ENCODE measurements around the gene SPATA21. TPM values are rescaled to one million over a fixed set of nuclear protein-coding genes. Genes with fewer than 3 reads are reported as not detected.

Gene SPATA21
- polyA plus RNA-seq, 3 donors, result not detected

DNA sequence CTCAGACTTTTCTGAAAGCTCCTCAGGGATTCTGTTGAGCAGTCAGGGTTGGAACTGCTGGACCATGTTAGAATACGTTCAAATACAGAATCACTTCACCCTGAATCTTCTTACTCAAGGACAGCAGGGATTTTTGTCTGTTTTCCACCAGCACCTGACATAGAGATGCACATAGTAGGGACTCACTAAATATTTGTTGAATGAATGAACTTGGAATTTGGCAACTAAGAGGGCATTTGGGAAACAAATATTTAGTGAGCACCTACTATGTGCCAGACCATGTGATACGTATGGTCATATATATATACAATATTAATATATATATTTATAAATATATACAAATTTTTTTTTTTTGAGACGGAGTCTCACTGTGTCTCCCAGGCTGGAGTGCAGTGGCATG lies 80.4 kb downstream of the SPATA21 start:
- Histone ChIP-seq H3K9ac (ENCODE audit: insufficient read depth, low read length, poor library complexity, severe bottlenecking) (no peak overlapping the region), H3K4me3 (replicated peaks in 1 of 3; ENCODE audit: low read depth in 2 of 3, low read length in 3 of 3) (no peak overlapping the region), H3K27me3 (ENCODE audit: control insufficient read depth in 2 of 2, insufficient read depth in 2 of 2, low read length in 2 of 2) (no peaks in the 10 kb centered on the region), H3K4me2 (replicated peaks; ENCODE audit: extremely low read depth, low read length, poor library complexity, severe bottlenecking) (no peak overlapping the region), H3K9me3 (replicated peaks in 1 of 2; ENCODE audit: control insufficient read depth in 1 of 2, insufficient read depth in 1 of 2, low read length in 2 of 2) (no peaks in the 10 kb centered on the region), H4K20me1 (ENCODE audit: insufficient read depth, low read length) (no peaks in the 10 kb centered on the region), H3K27ac (ENCODE audit: low read depth in 1 of 2, low read length in 2 of 2) (no peak overlapping the region), H3K36me3 (replicated peaks in 1 of 2; ENCODE audit: control insufficient read depth in 1 of 2, insufficient read depth in 2 of 2, low read length in 2 of 2) (no peaks in the 10 kb centered on the region), H2AFZ (ENCODE audit: insufficient read depth, low read depth, low read length, poor library complexity, severe bottlenecking) (no peak overlapping the region), H3K79me2 (ENCODE audit: insufficient read depth, low read length) (peaks cover 4% of the 10 kb centered on the region), H3K4me1 (ENCODE audit: control insufficient read depth in 1 of 2, insufficient read depth in 2 of 2, low read length in 2 of 2) (peaks cover 11 to 13% of the 10 kb centered on the region in 2 donors)
- Mint-ChIP-seq H3K27ac (no peak overlapping the region), H3K9me3 (no peaks in the 10 kb centered on the region), H3K27me3 (ENCODE audit: low read depth in 3 of 3) (peaks cover 0 to 1% (median 0%) of the 10 kb centered on the region in 3 donors), H3K4me3 (no peak overlapping the region), H3K36me3 (no peaks in the 10 kb centered on the region), H3K4me1 (peaks cover 10% of the 10 kb centered on the region)
- intact Hi-C loops (cut with micrococcal nuclease), result no loop called here
- no peak for DNase-seq
- no CpG with 5 or more reads among the region's 3 CpGs for WGBS (ENCODE audit: insufficient coverage)
- TF ChIP-seq, protein P1, sequence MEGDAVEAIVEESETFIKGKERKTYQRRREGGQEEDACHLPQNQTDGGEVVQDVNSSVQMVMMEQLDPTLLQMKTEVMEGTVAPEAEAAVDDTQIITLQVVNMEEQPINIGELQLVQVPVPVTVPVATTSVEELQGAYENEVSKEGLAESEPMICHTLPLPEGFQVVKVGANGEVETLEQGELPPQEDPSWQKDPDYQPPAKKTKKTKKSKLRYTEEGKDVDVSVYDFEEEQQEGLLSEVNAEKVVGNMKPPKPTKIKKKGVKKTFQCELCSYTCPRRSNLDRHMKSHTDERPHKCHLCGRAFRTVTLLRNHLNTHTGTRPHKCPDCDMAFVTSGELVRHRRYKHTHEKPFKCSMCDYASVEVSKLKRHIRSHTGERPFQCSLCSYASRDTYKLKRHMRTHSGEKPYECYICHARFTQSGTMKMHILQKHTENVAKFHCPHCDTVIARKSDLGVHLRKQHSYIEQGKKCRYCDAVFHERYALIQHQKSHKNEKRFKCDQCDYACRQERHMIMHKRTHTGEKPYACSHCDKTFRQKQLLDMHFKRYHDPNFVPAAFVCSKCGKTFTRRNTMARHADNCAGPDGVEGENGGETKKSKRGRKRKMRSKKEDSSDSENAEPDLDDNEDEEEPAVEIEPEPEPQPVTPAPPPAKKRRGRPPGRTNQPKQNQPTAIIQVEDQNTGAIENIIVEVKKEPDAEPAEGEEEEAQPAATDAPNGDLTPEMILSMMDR (IDR thresholded peaks at IDR 0.05), result no peak

DNA sequence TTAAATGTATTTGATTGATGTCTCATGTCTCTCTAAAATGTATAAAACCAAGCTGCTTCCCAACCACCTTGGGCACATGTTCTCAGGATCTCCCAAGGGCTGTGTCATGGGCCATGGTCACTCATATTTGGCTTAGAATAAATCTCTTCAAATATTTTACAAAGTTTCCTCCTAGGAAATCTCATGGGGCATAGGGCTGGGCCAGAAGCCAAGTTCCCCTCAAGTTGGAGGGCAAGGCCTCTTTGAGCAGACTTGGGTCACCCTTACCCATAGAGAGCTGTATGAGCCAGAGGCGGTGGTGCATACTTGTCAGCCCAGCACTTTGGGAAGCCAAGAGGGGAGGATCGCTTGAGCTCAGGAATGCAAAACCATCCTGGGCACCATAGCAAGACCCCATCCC lies 82.6 kb downstream of the SPATA21 start:
- no peaks in the 10 kb centered on the region for H3K9me3 Mint-ChIP-seq
- Histone ChIP-seq H3K4me3 (replicated peaks in 1 of 3; ENCODE audit: low read depth in 2 of 3, low read length in 3 of 3) (no peak overlapping the region), H3K27ac (ENCODE audit: low read depth in 1 of 2, low read length in 2 of 2) (no peak overlapping the region), H3K4me2 (replicated peaks; ENCODE audit: extremely low read depth, low read length, poor library complexity, severe bottlenecking) (no peak overlapping the region), H3K9ac (ENCODE audit: insufficient read depth, low read length, poor library complexity, severe bottlenecking) (no peak overlapping the region), H3K36me3 (replicated peaks in 1 of 2; ENCODE audit: control insufficient read depth in 1 of 2, insufficient read depth in 2 of 2, low read length in 2 of 2) (no peaks in the 10 kb centered on the region), H3K79me2 (ENCODE audit: insufficient read depth, low read length) (peaks cover 26% of the 10 kb centered on the region), H3K9me3 (replicated peaks in 1 of 2; ENCODE audit: control insufficient read depth in 1 of 2, insufficient read depth in 1 of 2, low read length in 2 of 2) (no peaks in the 10 kb centered on the region), H4K20me1 (ENCODE audit: insufficient read depth, low read length) (peaks cover 12% of the 10 kb centered on the region), H3K27me3 (ENCODE audit: control insufficient read depth in 2 of 2, insufficient read depth in 2 of 2, low read length in 2 of 2) (no peaks in the 10 kb centered on the region), H3K4me1 (ENCODE audit: control insufficient read depth in 1 of 2, insufficient read depth in 2 of 2, low read length in 2 of 2) (peaks cover 20 to 28% of the 10 kb centered on the region in 2 donors), H2AFZ (ENCODE audit: insufficient read depth, low read depth, low read length, poor library complexity, severe bottlenecking) (no peak overlapping the region)
- H3K27me3 Mint-ChIP-seq (ENCODE audit: low read depth in 3 of 3), result no peaks in the 10 kb centered on the region
- intact Hi-C loops (cut with micrococcal nuclease), result no loop called here
- TF ChIP-seq, protein P1 (IDR thresholded peaks at IDR 0.05), result no peak
- H3K4me3 Mint-ChIP-seq, result no peak overlapping the region
- H3K36me3 Mint-ChIP-seq, result no peaks in the 10 kb centered on the region
- H3K4me1 Mint-ChIP-seq, result peaks cover 24% of the 10 kb centered on the region
- DNase-seq, result no peak
- no CpG with 5 or more reads among the region's 2 CpGs for WGBS (ENCODE audit: insufficient coverage)
- no peak overlapping the region for H3K27ac Mint-ChIP-seq

Measured in CD14-positive monocyte (primary cell).